Activated CD4-positive, alpha-beta T cell treated with anti-CD3 and anti-CD28 coated beads for 1 hour (primary cell): Measurements from ENCODE around the gene KCTD21.

Experiments used
- DNase-seq: peaks from one replicate; pipeline ENCODE4 v3.0.0-alpha.2; 2020

KCTD21 gene

DNA sequence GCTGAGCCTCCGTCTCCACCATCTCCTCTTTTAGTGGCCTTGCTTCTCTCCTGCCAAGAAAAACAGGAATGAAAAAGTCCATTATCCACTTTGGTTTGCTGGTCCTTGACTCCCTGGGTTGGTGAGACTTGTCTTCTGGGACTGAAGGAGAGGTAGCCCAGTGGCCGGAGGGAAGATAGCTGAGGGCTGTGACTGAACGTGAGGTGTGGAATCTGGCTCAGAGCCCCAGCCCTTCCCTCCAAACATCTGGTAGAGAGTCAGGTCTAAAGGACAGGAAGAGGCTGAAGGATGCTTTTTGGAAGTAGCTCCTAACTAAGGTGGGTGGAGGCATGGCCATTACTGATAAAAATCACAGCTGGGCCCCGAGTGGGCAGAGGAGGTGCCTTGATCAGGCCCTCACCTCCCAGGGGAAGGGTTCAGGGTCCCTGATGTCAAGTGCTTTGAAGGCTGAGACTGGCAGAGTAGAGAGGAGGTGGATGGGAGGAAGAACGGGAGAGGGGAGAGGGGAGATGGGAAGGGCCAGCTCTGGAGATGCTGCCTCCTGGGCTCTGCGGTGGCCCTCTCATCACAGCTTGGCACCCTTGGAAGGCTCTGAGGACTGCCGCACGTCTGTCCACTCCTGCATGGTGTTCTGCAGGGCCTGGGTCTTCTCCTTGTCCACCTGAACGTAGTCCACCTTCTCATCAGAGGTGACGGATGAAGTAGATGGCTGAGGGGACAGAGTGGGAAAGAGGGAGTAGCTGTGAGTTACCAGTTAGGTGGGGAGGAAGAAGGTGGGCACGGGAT lies 30.5 kb upstream of the KCTD21 start:
- DNase-seq, result no peak

DNA sequence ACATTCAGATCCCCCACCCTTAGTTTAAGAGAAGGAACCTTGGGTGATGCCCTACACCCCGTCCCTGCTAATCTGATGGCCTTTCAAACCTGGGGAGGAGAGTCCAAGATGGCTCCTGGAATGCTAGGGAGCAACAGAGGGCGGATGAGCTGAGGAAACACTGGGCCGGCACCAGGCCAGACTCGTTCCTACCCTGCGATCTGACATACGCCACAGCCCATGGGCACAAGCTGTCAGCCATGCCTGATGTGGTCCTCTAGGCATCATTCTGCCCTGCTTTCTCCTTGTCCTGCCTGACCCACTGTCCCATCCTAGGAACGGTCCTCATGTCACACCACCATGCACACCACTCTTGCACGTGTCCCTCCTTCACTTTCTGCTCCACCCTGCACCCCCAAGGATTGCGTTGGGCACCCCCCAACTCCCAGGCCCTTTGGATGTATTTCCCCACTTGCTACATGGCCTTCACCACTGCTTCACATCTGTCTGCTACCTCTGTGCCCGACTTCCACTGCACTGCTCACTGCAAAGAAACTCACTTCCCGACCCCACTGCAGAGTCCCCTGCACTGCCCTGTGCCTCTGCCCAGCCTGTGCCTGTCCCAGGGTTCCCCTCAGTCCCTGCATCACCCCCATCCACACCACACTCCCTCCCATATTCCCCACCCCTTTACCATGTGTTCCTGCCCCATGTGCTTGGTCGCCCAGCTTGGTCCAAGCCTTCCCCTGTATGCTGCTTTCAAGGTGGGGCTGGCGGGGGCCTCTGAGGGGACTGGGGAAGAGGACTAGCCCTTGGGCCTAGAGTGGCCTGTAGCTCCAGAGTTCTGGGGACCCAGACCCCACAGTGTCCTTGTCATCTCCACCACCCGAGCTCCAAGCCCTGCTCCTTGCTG lies 29.5 kb upstream of the KCTD21 start:
- no peak for DNase-seq

DNA sequence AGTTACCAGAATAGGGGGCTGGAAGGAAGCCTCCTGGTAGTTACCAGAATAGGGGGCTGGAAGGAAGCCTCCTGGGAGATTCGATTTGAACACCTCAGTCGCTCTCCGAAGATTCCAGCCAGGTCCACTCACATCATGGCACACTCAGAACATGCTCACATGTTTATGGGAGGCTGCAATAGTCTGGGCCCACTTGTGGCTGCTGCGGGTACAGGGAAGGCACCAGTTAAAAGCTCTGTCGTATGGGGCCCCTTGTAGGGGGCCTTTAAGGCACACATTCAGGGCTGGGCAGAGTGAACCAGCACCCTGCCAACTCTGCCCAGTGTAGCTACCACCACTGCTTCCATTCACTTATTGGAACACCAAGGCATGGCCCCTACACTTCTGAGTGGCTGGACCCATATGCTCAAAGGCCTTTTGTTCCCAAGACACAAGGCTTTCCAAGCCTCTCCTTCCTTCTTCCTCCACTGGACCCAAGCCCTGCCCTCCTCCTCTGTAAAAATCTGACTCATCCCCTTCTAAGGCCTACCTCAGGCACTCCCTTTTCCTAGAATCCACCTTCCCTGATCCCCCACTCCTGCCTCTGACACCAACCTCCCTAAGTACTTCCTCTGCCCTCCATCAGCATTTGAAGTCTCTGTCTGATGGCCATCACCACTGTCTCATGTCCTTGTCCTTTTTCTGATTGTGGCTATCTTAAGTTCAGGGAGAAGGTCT lies 28.3 kb upstream of the KCTD21 start:
- DNase-seq, result no peak

DNA sequence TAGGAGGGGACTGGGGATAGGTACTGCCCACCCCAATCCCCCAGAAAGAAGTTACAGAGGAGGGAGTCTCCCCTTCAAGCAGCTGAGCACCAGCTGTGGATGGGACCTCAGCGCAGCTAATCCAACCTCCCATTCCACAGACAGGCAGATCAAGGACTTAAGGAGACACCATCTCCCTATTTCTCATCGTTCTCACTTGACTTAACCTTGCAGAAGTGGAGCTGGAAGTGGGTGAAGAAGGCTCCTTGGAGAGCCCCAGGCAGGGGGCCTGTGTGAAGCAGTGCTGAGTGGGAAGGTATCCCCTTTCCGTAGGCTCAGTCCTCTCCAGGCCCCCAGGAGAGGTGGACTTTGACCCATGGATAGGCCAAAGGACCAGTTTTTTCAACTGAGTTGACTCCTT lies 27.6 kb upstream of the KCTD21 start:
- no peak for DNase-seq

DNA sequence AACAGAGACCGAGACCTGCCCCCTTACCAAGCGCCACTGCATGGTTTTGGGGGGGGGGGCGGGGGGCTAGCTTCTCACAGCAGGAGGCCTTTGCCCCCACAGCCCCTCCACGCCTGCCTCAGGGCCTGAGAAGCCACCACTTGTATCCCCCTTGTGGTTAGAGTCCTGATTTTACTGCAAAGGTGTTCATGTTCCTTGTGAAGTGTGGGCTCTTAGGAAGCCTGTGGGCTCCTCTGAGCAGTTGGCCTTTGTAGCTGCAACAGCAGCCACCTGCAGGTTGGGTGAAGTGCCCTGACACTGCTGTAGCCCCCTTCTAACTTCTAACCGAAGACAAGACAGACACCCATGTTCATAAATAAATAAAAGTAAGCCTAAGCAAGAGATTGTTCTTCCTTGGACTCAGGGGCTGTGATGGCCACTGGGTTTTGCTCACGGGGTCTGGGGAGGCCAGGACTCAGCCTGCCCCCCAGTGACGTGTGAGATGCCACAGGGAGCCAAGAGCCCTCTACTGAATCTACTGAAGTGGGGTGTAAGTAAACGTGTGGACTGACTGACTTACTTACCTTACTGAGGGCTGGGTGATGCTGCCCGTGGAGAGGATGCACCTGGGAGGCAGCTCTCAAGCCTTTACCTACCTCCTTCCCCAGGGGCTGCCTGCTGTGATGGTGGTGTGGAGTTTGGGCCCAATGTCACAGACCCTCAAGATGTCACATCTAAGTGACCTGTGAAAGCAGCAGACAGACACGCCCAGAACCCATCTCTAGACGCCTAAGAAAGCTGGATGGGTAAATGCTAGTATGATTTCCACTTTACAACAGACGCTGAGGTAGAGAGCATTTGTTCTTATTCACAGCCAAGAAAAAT lies 26.1 kb upstream of the KCTD21 start:
- no peak for DNase-seq

DNA sequence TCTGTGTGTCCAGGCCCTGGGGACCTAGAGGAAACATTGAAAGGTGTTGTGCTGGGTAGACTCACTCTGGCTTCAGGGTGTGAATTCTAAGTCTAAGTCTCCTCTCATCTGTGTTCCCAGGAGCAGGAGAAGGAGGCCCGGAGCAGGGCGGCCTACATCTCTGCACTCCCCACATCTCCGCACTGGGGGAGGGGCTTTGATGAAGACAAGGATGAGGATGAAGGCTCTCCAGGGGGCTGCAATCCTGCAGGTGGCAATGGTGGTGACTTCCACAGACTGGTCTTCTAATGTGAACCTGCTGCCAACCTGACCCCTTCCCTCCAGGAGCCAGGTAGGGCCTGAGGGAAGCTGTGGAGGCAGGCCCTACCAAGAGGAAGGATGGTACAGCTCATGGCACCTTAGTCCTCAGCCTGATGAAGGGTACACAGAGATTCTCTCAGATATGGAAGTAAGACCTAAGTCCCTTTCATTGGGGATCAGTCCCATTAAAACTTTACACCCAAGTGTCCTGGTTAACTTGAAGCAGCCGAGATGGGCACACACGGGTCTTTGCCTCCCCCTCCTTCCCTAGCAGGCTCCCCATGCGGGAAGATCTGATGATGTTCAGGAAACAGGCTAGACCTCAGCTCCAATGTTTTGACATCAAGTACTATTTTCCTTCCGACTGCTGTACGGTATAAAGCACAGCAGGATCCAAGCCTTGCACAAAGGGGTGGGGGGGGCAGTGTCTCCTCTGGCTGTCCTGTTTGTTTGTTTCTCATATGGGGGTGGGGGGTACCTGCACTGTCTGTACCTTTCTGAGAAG lies 25.3 kb upstream of the KCTD21 start:
- DNase-seq, result no peak

DNA sequence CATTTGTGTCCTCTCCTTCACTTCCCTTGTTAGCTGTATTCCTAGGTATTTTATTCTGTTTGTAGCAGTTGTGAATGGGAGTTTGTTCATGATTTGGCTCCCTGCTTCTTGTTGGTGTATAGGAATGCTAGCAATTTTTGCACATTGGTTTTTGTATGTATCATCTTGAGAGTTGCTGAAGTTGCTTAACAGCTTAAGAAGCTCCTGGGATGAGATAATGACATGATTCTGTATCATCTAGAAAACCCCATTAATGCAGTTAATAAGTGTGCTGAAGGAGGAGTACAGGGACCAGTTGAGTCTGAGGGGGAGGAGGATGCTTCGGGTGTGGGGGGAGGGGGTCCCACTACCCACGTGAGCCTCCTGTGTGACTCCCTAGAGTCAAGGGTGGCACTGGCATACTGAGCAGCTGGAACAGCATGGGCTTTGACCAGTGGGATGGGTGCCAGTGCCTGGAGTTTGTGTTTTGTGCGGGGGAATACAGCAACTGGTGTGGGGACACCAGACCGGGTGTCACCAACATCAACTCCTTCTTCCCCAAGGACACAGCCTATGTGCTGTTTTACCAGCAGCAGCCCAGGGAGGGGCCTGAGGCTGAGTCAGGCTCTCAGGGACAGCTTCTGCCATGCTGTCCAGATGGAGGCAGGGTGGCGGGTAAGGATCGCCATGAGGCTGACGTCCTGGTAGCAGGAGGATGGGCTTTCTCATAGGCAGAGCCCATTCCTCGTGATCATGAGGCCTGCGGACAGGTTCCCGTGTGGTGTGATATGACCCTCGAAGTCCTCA lies 24.4 kb upstream of the KCTD21 start:
- no peak for DNase-seq

DNA sequence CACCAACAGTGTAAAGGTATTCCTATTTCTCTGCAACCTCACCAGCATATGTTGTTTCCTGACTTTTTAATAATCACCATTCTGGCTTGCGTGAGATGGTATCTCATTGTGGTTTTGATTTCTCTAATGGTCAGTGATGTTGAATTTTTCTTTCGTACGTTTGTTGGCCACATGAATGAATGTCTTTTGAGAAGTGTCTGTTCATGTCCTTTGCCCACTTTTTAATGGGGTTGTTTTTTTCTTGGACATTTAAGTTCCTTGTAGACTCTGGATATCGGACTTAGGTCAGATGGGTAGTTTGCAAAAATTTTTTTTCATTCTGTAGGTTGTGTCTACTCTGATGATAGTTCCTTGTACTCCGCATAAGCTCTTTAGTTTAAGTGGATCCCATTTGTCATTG lies 23.1 kb upstream of the KCTD21 start:
- no peak for DNase-seq

DNA sequence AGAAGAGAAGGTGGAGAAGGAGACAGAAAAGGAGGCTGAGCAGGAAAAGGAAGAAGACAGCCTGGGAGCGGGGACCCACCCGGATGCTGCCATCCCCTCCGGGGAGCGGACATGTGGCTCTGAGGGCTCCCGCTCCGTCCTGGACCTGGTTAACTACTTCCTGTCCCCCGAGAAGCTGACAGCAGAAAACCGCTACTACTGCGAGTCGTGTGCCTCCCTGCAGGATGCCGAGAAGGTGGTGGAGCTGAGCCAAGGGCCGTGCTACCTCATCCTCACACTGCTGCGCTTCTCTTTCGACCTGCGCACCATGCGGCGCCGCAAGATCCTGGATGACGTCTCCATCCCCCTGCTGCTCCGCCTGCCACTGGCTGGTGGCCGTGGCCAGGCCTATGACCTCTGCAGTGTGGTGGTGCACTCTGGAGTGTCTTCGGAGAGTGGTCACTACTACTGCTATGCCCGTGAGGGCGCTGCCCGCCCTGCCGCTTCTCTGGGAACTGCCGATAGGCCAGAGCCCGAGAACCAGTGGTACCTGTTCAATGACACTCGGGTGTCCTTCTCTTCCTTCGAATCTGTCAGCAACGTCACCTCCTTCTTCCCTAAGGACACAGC lies 21.7 kb upstream of the KCTD21 start:
- DNase-seq, result no peak

DNA sequence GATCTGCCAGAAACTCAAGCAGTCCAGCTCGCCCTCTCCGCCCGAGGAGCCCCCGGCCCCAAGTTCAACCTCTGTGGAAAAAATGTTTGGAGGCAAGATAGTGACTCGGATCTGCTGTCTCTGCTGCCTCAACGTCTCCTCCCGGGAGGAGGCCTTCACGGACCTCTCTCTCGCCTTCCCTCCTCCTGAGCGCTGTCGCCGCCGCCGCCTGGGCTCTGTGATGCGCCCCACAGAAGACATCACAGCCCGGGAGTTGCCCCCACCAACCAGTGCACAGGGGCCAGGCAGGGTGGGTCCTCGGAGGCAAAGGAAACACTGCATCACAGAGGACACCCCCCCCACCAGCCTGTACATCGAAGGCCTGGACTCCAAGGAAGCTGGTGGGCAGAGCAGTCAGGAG lies 21.1 kb upstream of the KCTD21 start:
- DNase-seq, result no peak

DNA sequence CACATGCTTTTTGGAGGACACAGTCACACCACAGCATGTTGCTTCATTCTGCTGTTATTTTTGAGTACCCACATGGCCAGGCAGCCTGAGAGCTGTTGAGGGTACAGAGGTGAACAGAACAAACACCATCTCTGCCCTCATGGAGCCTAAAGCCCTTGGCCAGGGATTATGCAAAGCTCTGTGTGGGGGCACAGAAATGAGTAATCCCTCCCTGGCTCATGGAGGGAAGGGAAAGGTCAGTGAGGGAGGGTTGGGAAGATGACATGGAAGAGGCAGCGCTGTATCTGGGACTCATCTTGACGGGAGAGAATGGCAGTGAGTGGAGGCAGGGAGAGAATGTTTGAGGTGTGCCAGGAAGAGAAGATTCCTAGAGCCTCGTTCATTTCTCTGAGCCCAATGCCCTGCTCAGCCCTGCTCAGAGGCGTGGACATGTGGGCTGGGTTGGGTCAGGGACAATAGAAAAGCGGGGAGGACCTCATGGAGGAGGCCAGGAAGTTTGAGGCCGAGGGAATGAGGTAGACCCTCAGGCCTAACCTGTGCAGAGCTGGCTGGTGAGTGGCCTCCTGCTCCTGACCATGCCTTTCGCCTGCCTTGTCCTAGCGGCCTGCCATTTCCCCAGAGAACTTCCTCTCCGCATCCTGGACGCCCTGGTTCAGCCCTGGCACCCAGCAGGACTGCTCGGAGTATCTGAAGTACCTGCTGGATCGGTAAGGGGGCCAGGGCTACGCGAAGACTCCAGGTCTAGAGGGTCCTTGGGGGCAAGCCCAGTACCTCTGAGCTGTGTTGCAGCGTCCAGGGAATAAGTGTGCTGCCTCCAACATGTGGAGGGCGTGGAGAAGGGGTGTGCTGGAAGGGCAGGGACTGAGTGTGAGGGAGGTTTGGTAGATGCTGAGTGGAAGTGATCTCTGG lies 20.1 kb upstream of the KCTD21 start:
- DNase-seq, result no peak

DNA sequence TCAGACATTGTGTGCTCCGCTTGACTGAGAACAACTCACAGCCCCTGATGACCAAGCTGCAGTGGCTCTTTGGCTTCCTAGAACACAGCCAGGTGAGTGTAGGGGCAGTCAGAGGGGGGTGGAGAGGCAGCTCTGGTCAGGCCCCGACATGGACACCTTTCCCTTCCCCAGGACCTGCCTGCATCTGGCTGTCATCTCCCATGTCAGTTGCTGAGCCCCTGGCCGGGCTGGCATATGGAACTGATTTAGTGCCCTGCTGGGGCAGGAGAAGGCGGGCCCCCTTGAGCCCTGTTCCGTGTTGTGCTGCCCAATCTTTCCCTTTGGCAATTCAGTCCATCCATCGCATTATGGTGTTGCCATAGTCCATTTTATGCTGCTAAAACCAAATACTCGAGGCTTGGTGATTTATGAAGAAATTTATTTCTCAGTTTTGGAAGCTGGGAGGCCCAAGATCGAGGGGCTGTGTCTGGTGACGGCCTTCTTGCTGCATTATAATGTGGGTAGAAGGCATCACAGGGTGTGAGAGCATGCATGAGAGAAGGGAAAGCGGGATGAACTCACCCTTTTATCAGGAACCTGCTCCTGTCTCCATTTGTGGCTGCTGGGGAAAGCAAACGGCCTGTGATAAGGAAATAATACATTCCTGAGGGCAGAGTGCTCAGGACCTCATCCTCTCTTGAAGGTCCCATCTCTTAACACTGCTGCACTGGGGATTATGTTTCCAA lies 19.3 kb upstream of the KCTD21 start:
- no peak for DNase-seq

DNA sequence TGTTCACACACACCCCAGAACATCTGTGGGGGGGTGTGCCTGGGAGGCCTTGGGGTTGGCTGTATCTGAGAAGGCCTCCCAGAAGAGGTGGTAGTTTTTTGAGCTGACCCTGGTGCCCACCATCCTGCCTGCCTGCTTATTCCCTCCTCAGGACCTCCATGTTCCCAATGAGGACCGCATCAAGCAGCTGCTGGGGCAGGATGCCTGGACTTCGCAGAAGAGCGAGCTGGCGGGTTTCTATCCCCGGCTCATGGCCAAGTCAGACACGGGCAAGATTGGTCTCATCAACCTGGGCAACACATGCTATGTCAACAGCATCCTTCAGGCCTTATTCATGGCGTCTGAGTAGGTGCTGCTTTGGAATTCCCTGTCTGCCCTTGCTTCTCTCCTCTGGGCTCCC lies 17.3 kb upstream of the KCTD21 start:
- DNase-seq, result no peak

DNA sequence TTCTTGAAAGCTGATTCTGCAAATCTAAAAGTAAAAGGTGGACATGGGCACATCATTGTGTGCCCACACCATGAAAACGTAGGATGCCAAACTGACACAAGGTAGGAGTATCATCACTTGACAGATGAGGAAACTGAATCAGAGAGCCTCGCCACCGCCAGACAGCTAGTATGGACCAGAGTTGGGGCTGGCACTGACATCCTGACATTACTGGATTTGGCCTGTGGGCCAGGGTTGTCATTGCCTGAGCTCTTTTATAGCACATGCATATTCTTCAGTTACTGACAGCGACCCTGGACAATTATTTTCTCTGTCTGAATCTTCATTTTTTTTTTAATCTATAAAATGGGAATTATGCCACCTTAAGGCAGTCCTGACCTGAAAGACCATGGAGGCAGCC lies 16.8 kb upstream of the KCTD21 start:
- no peak for DNase-seq

DNA sequence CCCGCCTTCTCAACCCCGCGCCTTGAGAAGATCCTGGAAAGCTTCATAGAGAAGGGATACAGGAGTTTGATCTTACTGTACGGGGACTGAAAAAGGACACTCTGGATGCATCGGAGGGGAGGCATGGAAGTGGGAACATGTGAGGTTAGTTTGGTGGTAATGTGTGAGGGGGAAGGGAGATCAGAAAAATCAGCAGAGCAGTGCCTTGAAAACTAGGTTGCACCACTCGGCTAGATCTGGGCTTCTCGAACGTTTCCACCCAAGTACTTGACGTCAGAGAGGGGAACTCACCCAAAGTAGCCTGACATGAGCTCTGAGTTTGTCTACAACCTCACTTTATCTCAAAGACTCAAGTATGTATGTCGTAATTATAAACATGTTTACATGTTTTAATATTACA lies 14.8 kb upstream of the KCTD21 start:
- DNase-seq, result peak; percentile 37

DNA sequence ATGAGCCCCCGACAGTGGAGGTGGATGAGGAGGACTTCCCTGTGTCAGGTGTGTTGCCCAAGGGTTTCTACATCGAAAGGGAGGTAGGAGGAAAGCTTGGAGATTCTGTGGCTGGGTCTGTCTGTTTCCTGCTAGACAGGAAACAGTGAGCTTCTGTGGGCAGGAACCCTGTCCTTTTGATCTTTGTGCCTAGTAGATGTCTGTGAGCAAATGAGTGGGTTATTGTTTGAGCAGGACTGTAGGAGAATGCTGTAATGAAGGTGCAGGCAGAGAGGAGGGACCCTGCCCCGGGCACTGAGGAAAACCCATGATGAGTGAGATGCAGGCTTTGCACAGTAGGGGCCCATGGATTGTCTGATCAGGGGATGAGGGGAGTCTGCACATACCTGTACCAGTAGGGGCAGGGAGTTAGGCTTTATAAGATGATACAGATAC lies 14.3 kb upstream of the KCTD21 start:
- peak; percentile 47 for DNase-seq

DNA sequence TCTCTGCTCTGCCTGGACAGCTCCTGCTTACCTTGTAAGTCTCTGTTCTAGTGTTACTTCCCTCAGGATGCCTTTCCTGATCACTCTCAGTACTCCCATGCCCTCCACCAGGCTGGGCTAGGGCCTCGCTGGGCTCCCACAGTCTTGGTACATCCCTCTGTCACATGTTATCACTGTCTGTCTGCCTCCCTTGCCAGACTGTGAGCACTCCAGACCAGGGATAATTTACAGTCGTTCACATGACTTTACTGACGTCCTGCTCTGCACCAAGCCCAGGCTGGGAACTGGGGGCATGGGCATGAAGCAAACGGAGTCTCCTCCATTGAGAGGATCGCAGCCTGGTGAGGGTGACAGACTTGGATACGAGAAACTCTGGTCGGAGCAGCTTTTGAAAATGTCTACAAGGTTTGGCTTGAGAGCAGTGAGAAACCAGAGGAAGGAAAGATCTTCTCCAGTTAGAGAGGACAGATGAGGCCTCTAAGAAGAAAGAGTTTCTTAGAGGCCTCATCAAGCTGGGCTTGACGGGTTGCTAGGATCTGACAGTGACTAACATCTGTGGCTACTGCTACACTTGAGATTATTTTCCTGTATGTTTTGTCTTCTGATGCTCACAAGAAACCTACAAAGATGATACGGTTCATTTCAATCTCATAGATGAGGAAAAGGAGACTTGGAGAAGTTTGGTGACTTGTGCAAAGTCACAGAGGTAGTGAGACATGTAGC lies 12.8 kb upstream of the KCTD21 start:
- no peak for DNase-seq

DNA sequence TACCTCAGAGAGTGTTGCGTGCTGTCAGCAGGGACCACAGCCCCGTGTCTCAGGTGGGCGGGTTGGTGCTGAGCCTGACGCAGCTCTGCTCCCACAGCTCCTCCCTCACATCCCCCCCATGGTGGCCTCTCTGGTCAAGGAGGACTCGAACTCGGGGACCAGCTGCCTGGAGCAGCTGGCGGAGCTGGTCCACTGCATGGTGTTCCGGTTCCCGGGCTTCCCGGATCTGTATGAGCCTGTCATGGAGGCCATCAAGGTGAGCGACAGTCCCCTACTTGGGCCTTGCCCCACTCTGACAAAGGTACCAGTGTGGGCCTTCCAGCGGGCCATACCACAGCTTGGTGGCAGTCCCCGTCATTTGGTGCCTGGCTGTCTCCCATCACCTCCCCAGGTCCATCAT lies 12.1 kb upstream of the KCTD21 start:
- no peak for DNase-seq
